ENCODE measurements around the gene CEBPZOS.

The CEBPZOS gene

DNA sequence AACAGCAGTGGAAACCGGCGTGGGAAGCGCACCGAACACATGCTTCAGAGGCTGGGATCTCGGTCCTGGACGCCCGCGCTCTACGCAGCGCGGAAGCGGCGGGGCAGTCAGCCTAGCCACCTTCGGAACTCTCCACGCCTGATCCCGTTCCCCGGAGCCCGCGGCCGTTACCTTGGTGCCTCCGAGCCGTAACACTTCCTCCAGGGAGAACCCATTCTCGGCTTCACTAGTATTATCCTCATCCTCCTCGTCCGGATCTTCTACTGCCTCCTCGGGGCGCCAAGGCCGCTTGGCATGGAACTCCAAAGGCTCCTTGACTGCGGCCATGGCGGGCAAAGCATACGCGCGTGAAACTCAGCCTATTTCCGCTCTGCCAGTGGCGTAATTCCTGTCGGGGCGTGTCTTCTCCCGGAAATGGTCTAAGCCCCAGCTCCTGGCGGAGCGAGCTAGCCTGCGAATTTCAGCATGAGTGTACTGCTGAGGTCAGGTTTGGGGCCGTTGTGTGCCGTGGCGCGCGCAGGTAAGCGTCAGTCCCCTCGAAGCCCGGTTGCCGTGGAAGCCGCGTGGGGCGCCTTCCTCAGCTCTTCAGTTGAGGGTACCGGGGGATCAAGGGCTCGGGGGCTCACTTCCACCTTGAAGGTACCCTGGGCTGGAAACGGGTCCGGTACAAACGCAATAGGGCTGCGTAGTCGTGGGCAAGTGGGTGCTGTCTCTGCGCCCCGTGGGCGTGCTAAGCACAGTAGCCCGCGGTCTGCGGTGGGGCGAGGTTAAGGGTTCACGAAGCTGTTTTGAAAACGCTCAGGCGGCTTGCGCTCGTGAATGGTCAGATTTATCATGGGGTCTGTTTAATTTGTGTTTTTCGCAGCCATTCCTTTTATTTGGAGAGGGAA, 35.2 kb downstream of the CEBPZOS start, which contains the start of the genes CEBPZ and NDUFAF7:
Gene CEBPZ, minus strand, starts transcription at position 356 of the 890 bp plus-strand sequence. Its CDS starts 29 bp downstream, at position 327.
Gene NDUFAF7, plus strand, starts transcription at position 418 of the 890 bp plus-strand sequence. Its CDS starts 48 bp downstream, at position 466.
- peak; percentile 60 to 73 for DNase-seq (ENCODE audit: low read depth in 1 of 2, low spot score in 1 of 2)

DNA sequence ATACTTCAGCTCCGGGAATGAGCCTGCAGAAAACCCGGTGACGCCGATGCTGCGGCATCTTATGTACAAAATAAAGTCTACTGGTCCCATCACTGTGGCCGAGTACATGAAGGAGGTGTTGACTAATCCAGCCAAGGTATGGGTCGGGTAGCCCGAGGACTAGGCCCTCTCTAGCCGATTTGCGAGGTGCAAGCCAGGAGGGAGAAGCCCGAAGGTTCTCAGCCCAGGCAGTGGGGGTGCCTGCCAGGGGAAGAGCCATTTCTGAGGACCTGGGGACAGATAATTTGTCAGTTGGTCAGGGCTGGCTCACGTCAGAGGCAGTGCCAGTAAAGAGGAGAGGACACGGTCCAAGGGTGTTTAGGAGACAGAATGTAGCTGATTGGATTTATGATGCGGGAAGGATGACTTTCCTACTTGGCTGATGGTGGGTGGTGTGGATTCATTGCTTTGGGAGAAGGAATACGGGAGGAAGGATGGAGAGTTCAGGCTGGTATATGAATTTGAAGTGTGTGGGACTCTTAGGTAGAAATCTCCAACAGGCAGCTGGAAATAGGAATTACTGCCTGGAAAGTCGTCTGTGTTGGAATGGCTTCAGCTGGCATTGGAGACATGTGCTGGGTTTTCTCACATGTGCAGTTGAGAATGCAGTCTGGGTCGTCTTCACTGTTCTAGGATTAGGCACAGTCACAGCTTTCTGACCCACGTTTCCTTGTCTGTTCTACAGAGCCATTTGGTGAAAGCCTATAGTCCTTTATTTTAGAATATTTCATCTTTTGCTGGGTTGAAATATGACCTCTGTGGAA, 36.0 kb downstream of the CEBPZOS start:
- DNase-seq (ENCODE audit: low read depth in 1 of 2, low spot score in 1 of 2): peak in 1 of 2 donors; percentile 0

DNA sequence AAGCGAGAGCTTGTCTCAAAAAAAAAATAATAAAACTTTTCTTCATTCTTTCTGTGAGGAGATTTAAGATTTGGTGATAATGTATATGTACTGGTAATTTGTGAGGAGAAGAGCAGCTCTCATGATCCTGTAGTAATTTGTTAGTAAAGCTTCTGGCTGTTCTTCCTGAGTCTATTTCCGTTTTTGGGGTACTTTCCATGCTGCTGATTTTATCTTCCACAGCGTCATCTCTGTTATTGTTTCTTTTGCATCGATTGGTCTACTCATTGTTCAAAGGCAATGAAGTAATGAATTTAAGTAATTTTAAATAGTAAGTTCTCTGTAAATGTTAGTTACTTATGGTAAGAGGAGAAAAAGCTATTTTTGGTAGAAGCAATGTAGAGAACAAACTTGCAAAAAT, 47.1 kb downstream of the CEBPZOS start:
- no peak for DNase-seq (ENCODE audit: low read depth in 1 of 2, low spot score in 1 of 2)

DNA sequence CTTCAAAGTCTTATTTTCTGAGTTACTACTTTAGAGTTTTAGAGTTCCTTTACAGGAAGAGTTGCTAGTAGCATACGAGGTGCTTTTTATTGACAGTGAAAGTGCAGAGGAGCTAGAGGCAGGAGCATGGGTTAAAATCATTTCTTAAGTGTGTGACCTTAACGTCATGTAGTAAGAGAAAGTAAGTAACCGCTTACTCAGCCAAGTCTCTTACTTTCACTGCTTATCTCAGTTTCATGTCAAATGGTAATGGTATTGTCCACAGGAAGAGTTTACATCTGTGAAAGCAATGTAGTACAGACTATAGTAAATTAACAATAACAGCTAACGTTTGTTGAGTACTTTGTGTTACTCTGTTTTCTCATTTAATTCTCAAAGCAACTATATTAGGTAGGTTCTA, 47.7 kb downstream of the CEBPZOS start:
- DNase-seq (ENCODE audit: low read depth in 1 of 2, low spot score in 1 of 2): no peak

DNA sequence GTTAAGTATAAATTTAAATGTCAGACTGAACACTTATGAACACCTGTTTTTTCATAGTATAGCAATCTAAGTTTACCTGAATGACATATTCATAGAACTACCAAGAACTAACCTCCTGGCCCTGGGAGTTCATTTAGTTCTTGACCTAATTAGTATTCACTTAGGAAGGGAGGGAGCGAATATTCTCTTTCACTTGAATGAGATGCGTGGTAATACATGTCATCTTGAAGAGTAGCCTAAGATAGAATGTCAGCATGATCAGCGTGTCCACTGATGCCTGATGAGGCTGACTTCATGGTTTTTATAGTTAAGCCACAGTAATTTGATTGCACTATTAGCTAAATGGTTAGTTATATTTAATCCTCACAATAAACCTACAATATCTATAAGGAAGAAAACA, 48.5 kb downstream of the CEBPZOS start:
- no peak for DNase-seq (ENCODE audit: low read depth in 1 of 2, low spot score in 1 of 2)

DNA sequence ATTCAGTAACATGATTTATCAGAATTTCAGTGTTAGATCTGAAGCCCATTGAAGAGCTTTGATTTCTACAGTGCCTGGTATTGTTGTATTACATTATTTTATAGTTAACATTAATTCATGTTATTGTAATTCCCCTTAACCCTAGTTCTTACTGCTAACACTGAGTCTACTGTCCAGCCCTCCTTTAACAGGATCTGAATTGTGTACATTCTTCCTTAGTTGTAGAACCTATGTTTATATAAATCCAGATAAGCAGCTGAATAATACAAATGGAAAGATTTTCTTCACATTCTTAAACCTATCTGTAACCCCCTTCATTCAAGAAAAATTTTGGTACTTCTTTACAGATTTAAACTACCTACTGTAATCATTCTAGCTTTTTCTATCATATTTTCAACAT, 49.9 kb downstream of the CEBPZOS start:
- DNase-seq (ENCODE audit: low read depth in 1 of 2, low spot score in 1 of 2): no peak

DNA sequence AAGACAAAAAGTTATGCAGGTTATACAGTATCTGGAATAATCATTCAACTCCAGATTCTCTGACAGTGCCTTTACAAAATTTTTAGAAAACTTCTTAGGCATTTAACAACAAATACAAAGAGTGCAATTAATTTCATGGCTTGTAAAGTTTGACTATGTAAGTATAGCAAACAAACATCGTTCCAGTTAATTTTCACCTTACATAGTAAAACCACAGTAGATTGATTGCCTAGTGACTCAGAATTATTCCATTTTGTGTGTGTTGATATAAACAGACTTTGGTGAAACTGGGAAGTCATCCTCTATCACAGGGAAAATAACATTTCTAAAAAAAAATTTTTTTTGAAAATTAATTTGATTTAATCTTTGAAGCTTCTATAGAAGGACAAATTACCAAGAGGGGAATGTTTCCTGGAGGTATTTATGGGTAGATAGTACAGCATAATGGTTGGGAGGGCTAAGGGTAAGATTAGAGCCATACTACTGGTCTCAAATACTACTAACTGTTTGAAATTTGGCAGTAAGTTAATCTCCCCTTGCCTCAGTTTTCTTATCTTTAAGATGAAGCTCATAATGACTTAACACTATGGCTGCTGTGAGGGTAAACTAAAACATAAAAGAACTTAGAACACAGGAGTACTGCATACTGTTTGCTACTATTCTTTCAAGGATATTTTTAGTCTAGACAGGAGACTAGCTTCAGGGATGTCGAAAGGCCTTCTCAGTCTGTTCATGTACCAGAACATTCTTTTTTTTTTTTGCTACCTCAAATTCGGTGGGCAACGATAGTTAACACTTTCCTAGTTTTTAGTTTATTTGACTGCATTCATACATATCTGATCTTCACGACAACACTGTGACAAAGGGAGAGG, 54.8 kb downstream of the CEBPZOS start:
- no peak for DNase-seq (ENCODE audit: low read depth in 1 of 2, low spot score in 1 of 2)
